Endothelial cell of umbilical vein (primary cell): ENCODE results near the gene GID4. TPM values are rescaled to one million over a fixed set of nuclear protein-coding genes. Genes with fewer than 3 reads are reported as not detected.

Experiments
- BruUV-seq: library from RNA; stranded (reverse); fragments of 400-500 nt; replicated peaks from 2 replicates; lab custom pipeline; 2021; lab: Mats Ljungman, UMichigan
- CTCF ChIA-PET: fragments of 300-600, 350-600 bp; sonication (Branson Sonifier 250); formaldehyde crosslinking; loops from one replicate; lab custom pipeline; 2021; ENCODE audit warnings: antibody characterized with exemption, inconsistent platforms; lab: Charles Lee
- POLR2A ChIA-PET: fragments of 300-600, 350-600 bp; sonication (Branson Sonifier 250); formaldehyde crosslinking; loops from one replicate; lab custom pipeline; 2021; ENCODE audit warnings: antibody characterized with exemption, inconsistent platforms; lab: Charles Lee
- DNase-seq: peaks from one replicate; pipeline ENCODE4 v3.0.0-alpha.2; 2011; ENCODE audit warnings: low read depth, low spot score
- FAIRE-seq: peaks from 2 replicates; lab custom pipeline; 2011; peaks lifted over from hg19 to GRCh38; lab: Jason Lieb, UNC
- H2AFZ ChIP-seq: 2 replicates; pipeline ENCODE4 v1.6.0; 2012; ENCODE audit warnings: low read depth, low read length, control low read depth, inconsistent platforms
- H3K27ac ChIP-seq: 2 replicates; pipeline ENCODE4 v1.5.1; 2011; ENCODE audit warnings: low read depth, mild to moderate bottlenecking, control low read depth, low read length, moderate library complexity; ENCODE audit not compliant: insufficient read depth
- H3K27me3 ChIP-seq, 2 experiments: 2 replicates each; pipeline versions ENCODE4 v1.6.0 to v1.6.1; 2011; ENCODE audit warnings: low read length in 2 of 2, mixed read lengths in 1 of 2; ENCODE audit not compliant: control insufficient read depth in 2 of 2, insufficient read depth in 2 of 2
- H3K36me3 ChIP-seq, 2 experiments: 2 replicates in 1 of 2; 3 replicates in 1 of 2; pipeline ENCODE4 v1.5.1; 2011; ENCODE audit warnings: low read length in 2 of 2, mild to moderate bottlenecking in 1 of 2, moderate library complexity in 1 of 2; ENCODE audit not compliant: control insufficient read depth in 2 of 2, insufficient read depth in 2 of 2; ENCODE audit errors: extremely low read depth in 1 of 2
- H3K4me1 ChIP-seq: 3 replicates; pipeline ENCODE4 v1.5.1; 2011; ENCODE audit warnings: mild to moderate bottlenecking, low read length; ENCODE audit not compliant: control insufficient read depth, insufficient read depth; ENCODE audit errors: extremely low read depth
- H3K4me2 ChIP-seq: 2 replicates; pipeline ENCODE4 v1.6.1; 2011; ENCODE audit warnings: low read length, control low read depth, mixed read lengths; ENCODE audit not compliant: insufficient read depth
- H3K4me3 ChIP-seq, 3 experiments: fragments of 200-600 bp in 1 of 3; sonication (generic), shearing (Covaris generic) in 1 of 3; replicated peaks in 1 of 3; 2 replicates each; pipeline ENCODE4 v1.5.1; 2011 to 2016; ENCODE audit warnings: control low read depth in 3 of 3, low read length in 3 of 3, mild to moderate bottlenecking in 2 of 3, inconsistent platforms in 1 of 3, low read depth in 1 of 3, moderate library complexity in 1 of 3; ENCODE audit not compliant: insufficient read depth in 1 of 3
- H3K79me2 ChIP-seq: 2 replicates; pipeline ENCODE4 v1.6.0; 2012; ENCODE audit warnings: low read length, inconsistent platforms; ENCODE audit not compliant: control insufficient read depth, insufficient read depth
- H3K9ac ChIP-seq: replicated peaks from 2 replicates; pipeline ENCODE3; 2011; ENCODE audit warnings: low read length, control low read depth; ENCODE audit not compliant: insufficient read depth; ENCODE audit errors: extremely low read depth
- H3K9me1 ChIP-seq: replicated peaks from 3 replicates; pipeline ENCODE4 v1.6.0; 2011; ENCODE audit warnings: mild to moderate bottlenecking, low read length; ENCODE audit not compliant: control insufficient read depth, insufficient read depth; ENCODE audit errors: extremely low read depth
- H3K9me3 ChIP-seq: replicated peaks from 2 replicates; pipeline ENCODE4 v1.5.1; 2012; ENCODE audit warnings: low read length, inconsistent platforms; ENCODE audit not compliant: control insufficient read depth, insufficient read depth
- H4K20me1 ChIP-seq: replicated peaks from 2 replicates; pipeline ENCODE3; 2011; ENCODE audit warnings: mild to moderate bottlenecking, low read length; ENCODE audit not compliant: control insufficient read depth, insufficient read depth; ENCODE audit errors: extremely low read depth
- FOS ChIP-seq: IDR thresholded peaks from 2 replicates; pipeline ENCODE4 v1.6.1; 2011; ENCODE audit warnings: mild to moderate bottlenecking, low read length, moderate library complexity, borderline replicate concordance; ENCODE audit not compliant: insufficient read depth
- JUN ChIP-seq: IDR thresholded peaks from 2 replicates; pipeline ENCODE4 v1.6.1; 2011; ENCODE audit warnings: borderline replicate concordance, low read depth; ENCODE audit not compliant: insufficient read length, insufficient read depth
- MYC ChIP-seq: IDR thresholded peaks from one replicate; pipeline ENCODE4 v1.6.1; 2011; ENCODE audit warnings: mild to moderate bottlenecking, low read depth, low read length
- POLR2A ChIP-seq: IDR thresholded peaks from 2 replicates; pipeline ENCODE4 v1.6.1; 2012; ENCODE audit warnings: low read depth, mild to moderate bottlenecking, control low read depth, low read length
- POLR2AphosphoS5 ChIP-seq: IDR thresholded peaks from 2 replicates; pipeline ENCODE4 v1.6.1; 2012; ENCODE audit warnings: low read depth, mild to moderate bottlenecking, control low read depth, low read length, moderate library complexity; ENCODE audit not compliant: insufficient read depth
- dilution Hi-C: fragments of 300-500 bp; cut with MboI; formaldehyde crosslinking; loops from one replicate; pipeline ENCODE4 v1.15.0; 2019; ENCODE audit warnings: low sequenced_read_pairs; ENCODE audit not compliant: extremely low pct_ligation_motif_present
- intact Hi-C: fragments of 100-400 bp; cut with micrococcal nuclease; formaldehyde crosslinking; loops from one replicate; pipeline ENCODE4 v1.10.0; 2022
- polyA plus RNA-seq, 4 experiments: library from polyadenylated mRNA; depleted of rRNA in 3 of 4; stranded (reverse) in 3 of 4; unstranded in 1 of 4; fragments of >200 nt; gene quantifications; 2 replicates each; pipeline versions ENCODE4 v1.2.1 to v1.2.3, GENCODE V29; 2011 to 2012; ENCODE audit warnings: missing spikeins in 1 of 4
- total RNA-seq: library from RNA; stranded (reverse); gene quantifications from 2 replicates; pipeline ENCODE4 v1.2.3, GENCODE V29; 2021
- TF ChIP-seq, protein P1 (sequence below): IDR thresholded peaks from 2 replicates; pipeline ENCODE4 v1.6.1; 2011; ENCODE audit not compliant: insufficient read depth, insufficient read length

GID4 gene
- total and polyA plus RNA-seq, 2 donors (not counting 3 experiments of a cell fraction or from before 2014, with no cell fraction given), result 6.4 to 11.3 TPM

DNA sequence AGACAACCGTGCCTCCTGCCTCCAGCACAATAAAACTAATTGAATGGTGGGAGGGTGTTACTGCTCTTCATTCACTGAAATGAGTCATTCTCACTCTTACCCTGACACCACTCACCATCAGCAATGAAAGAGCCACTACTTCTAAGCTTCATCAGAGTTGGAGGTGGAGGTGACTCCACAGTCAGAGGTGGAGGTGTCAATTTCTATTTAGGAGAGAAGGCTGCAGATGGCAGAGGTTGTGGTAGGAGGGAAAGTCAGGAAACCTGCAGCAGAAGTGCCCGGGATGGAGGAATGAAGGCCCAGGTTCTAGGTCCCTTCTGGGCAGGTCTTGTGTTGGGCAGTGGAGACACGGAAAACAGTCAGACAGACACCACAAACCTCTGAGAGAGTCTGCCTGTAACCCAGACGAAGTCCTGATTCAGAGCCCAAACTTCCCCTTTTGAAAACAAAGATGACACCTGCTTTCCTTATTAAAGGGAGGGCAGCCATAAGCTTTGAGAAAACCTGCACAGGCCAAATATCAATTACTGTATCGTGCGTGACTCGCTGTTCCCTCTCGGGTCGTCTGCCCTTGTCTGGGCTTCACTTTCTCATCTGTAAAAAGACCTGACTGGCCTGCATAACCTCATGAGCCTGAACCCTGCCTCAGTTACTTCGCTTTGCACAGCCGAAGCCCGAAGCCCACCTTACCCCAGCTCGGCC lies 908 bp upstream of the GID4 start:
- Histone ChIP-seq H3K4me3 (peak overlapping the region; percentile 90 to 96 (median 91)), H3K9me1 (no peaks in the 10 kb centered on the region), H3K4me2 (peak overlapping the region; percentile 96), H3K79me2 (peaks cover 12% of the 10 kb centered on the region), H3K9ac (peak overlapping the region; percentile 88), H3K4me1 (peaks cover 20% of the 10 kb centered on the region), H3K9me3 (no peaks in the 10 kb centered on the region), H4K20me1 (no peaks in the 10 kb centered on the region), H3K27ac (peak overlapping the region; percentile 58), H2AFZ (peak overlapping the region; percentile 97), H3K27me3 (no peaks in the 10 kb centered on the region), H3K36me3 (no peaks in the 10 kb centered on the region)
- peak; percentile 12 for DNase-seq
- ChIA-PET CTCF (interaction anchor here (1.1 kb wide), 1 partner anchor 147 kb away, joined by 4 read pairs; no protein-coding TSS in a partner anchor), POLR2A (no interaction called here)
- peak; percentile 57 for FAIRE-seq
- dilution Hi-C loops, result loop anchor here (25.0 kb wide), 1 partner anchor 151 kb away; no protein-coding TSS in a partner anchor
- intact Hi-C loops, result loop anchor here (2.0 kb wide), 1 partner anchor 65 kb away; the partner anchor contains the start of genes DRC3 and TOM1L2
- TF ChIP-seq POLR2AphosphoS5 (no peak), POLR2A (no peak), FOS (peak; percentile 43), MYC (no peak), JUN (no peak)
- TF ChIP-seq, protein P1, sequence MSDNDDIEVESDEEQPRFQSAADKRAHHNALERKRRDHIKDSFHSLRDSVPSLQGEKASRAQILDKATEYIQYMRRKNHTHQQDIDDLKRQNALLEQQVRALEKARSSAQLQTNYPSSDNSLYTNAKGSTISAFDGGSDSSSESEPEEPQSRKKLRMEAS, result no peak
- TSS peak; percentile 46 for BruUV-seq
